Mucosa of gallbladder (tissue), 1 donor: ENCODE measurements around the gene CTCF. TPM values are rescaled to one million over a fixed set of nuclear protein-coding genes. Genes with fewer than 3 reads are reported as not detected.
A peak's percentile ranks its signal among the peaks of the same experiment; 100 is the strongest.

Source experiments
- DNase-seq: peaks from one replicate; pipeline ENCODE4 v3.0.0-alpha.2; 2020; ENCODE audit warnings: low spot score
- total RNA-seq: library from RNA; stranded (reverse); gene quantifications from one replicate; pipeline ENCODE4 v1.2.1, GENCODE V29; 2021
- donor health status: DM: no; HTN: no; CAD: no.

CTCF gene
- total RNA-seq, 1 donor from 2014 or later: 39.8 TPM

- no peak for DNase-seq
These were observed 101.5 kb downstream of the CTCF start for GRCh38 chr16:67663877-67664222.

GRCh38 chr16:67664258-67664657 is 101.9 kb downstream of the CTCF start:
- DNase-seq: no peak

- no peak for DNase-seq
These were observed 102.5 kb downstream of the CTCF start for GRCh38 chr16:67664871-67665270.

GRCh38 chr16:67665598-67665997 is 103.3 kb downstream of the CTCF start:
- DNase-seq: no peak

GRCh38 chr16:67666032-67666551 is 103.8 kb downstream of the CTCF start:
- DNase-seq: no peak

GRCh38 chr16:67666559-67667452 is 104.5 kb downstream of the CTCF start, which contains the start of the genes C16orf86 and ENKD1:
TSS of gene C16orf86 (plus strand) at chr16:67666814. CDS start at chr16:67666971, 157 bp downstream.
TSS of gene ENKD1 (minus strand) at chr16:67666750. CDS start at chr16:67666442, 308 bp downstream.
- DNase-seq: peak; percentile 86

- no peak for DNase-seq
These were observed 105.1 kb downstream of the CTCF start for GRCh38 chr16:67667453-67667816.

GRCh38 chr16:67667817-67668494 is 105.6 kb downstream of the CTCF start:
- DNase-seq: peak; percentile 86

GRCh38 chr16:67668495-67669157 is 106.3 kb downstream of the CTCF start:
- DNase-seq: no peak

GRCh38 chr16:67669499-67670101 is 107.3 kb downstream of the CTCF start:
- DNase-seq: no peak

- no peak for DNase-seq
These were observed 110.0 kb downstream of the CTCF start for GRCh38 chr16:67672306-67672705.

GRCh38 chr16:67672739-67673662 is 110.7 kb downstream of the CTCF start:
- peak; percentile 59 for DNase-seq

GRCh38 chr16:67673712-67674580 is 111.6 kb downstream of the CTCF start:
- peak; percentile 71 for DNase-seq

- DNase-seq: no peak
These were observed 112.7 kb downstream of the CTCF start for GRCh38 chr16:67674851-67675578.

GRCh38 chr16:67675579-67675935 is 113.2 kb downstream of the CTCF start:
- DNase-seq: no peak

- DNase-seq: no peak
These were observed 113.7 kb downstream of the CTCF start for GRCh38 chr16:67675999-67676398.

- DNase-seq: no peak
These were observed 114.2 kb downstream of the CTCF start for GRCh38 chr16:67676516-67676915.

GRCh38 chr16:67676939-67677338 is 114.6 kb downstream of the CTCF start:
- DNase-seq: no peak

GRCh38 chr16:67677712-67678111 is 115.4 kb downstream of the CTCF start:
- DNase-seq: no peak
